K562 (cell line): ENCODE measurements around the gene PCARE. TPM values are rescaled to one million over a fixed set of nuclear protein-coding genes. Genes with fewer than 3 reads are reported as not detected.

Experiments
- ATAC-seq: fragments of 200-7000 bp; cut with Tn5 transposase; 3 replicates; pipeline ENCODE4 v1.9.1; 2020; ENCODE audit warnings: moderate library complexity
- BruUV-seq: library from RNA; stranded (reverse); fragments of 400-500 nt; replicated peaks from 2 replicates; lab custom pipeline; 2021; lab: Mats Ljungman, UMichigan
- CTCF ChIA-PET: fragments of 300-600 bp; formaldehyde crosslinking; extraction: SDS; loops from one replicate; lab custom pipeline; 2021; ENCODE audit warnings: low intra/inter-chr PET ratio; lab: Yijun Ruan, JAX
- POLR2A ChIA-PET: fragments of 300-600, 350-650 bp; sonication (Branson Sonifier 250); formaldehyde crosslinking; extraction: SDS; loops from one replicate; lab custom pipeline; 2021; ENCODE audit warnings: antibody characterized with exemption, inconsistent platforms; lab: Yijun Ruan, JAX
- DNase-seq, 4 experiments: peaks; one replicate each; pipeline versions ENCODE4 v3.0.0 to v3.0.0-alpha.2; 2011 to 2018; ENCODE audit warnings: low spot score in 3 of 4, mixed read lengths in 3 of 4; ENCODE audit errors: extremely low read depth in 1 of 4
- FAIRE-seq: peaks from 2 replicates; lab custom pipeline; 2011; peaks lifted over from hg19 to GRCh38; lab: Jason Lieb, UNC
- H2AFZ ChIP-seq: 2 replicates; pipeline ENCODE4 v1.6.0; 2011; ENCODE audit warnings: low read depth, low read length, control low read depth, inconsistent platforms
- H3K27ac ChIP-seq: fragments of 200-600 bp; 3 replicates; pipeline ENCODE4 v1.8.0; 2011; ENCODE audit warnings: low read depth, mild to moderate bottlenecking, control low read depth, inconsistent platforms, low read length, moderate library complexity, mixed read lengths; ENCODE audit errors: extremely low read depth
- H3K27me3 ChIP-seq, 2 experiments: fragments of 300-600 bp in 1 of 2; 2 replicates in 1 of 2; 3 replicates in 1 of 2; pipeline versions ENCODE4 v1.6.0 to v1.8.0; 2011; ENCODE audit warnings: inconsistent platforms in 2 of 2, low read length in 2 of 2, mild to moderate bottlenecking in 1 of 2, mixed read lengths in 1 of 2, moderate library complexity in 1 of 2; ENCODE audit not compliant: control insufficient read depth in 2 of 2, insufficient read depth in 2 of 2
- H3K36me3 ChIP-seq: fragments of 300-600 bp; 3 replicates; pipeline ENCODE4 v1.8.0; 2011; ENCODE audit warnings: mild to moderate bottlenecking, low read length, inconsistent platforms; ENCODE audit not compliant: control insufficient read depth, insufficient read depth
- H3K4me1 ChIP-seq, 2 experiments: fragments of 200-600 bp in 1 of 2; replicated peaks in 1 of 2; 2 replicates in 1 of 2; 3 replicates in 1 of 2; pipeline versions ENCODE4 v1.5.1 to v1.8.0; 2011; ENCODE audit warnings: inconsistent platforms in 2 of 2, low read length in 2 of 2, mild to moderate bottlenecking in 1 of 2, mixed read lengths in 1 of 2, moderate library complexity in 1 of 2; ENCODE audit not compliant: control insufficient read depth in 2 of 2, insufficient read depth in 2 of 2
- H3K4me2 ChIP-seq: 2 replicates; pipeline ENCODE4 v1.6.1; 2011; ENCODE audit warnings: low read length, control low read depth, inconsistent platforms, mixed read lengths; ENCODE audit not compliant: insufficient read depth
- H3K4me3 ChIP-seq: fragments of 200-600 bp; sonication (generic), shearing (Covaris generic); 2 replicates; pipeline ENCODE4 v1.5.1; 2016; ENCODE audit warnings: control low read depth, inconsistent platforms
- H3K79me2 ChIP-seq: fragments of 200-600 bp; 3 replicates; pipeline ENCODE4 v1.8.0; 2011; ENCODE audit warnings: low read length, inconsistent platforms; ENCODE audit not compliant: control insufficient read depth, insufficient read depth
- H3K9ac ChIP-seq, 2 experiments: 2 replicates each; pipeline versions ENCODE4 v1.6.0 to v1.6.1; 2011; ENCODE audit warnings: low read depth in 2 of 2, low read length in 2 of 2, control low read depth in 1 of 2, inconsistent platforms in 1 of 2, mild to moderate bottlenecking in 1 of 2, mixed read lengths in 1 of 2; ENCODE audit not compliant: insufficient read depth in 1 of 2
- H3K9me1 ChIP-seq: one replicate; pipeline ENCODE4 v1.6.0; 2011; ENCODE audit warnings: inconsistent platforms, mild to moderate bottlenecking, low read length, moderate library complexity; ENCODE audit not compliant: control insufficient read depth, insufficient read depth
- H3K9me3 ChIP-seq: replicated peaks from 2 replicates; pipeline ENCODE4 v1.5.1; 2011; ENCODE audit warnings: low read depth, low read length, inconsistent platforms; ENCODE audit not compliant: control insufficient read depth, insufficient read depth
- H4K20me1 ChIP-seq: replicated peaks from 2 replicates; pipeline ENCODE4 v1.6.1; 2011; ENCODE audit warnings: low read length, inconsistent platforms, mixed read lengths; ENCODE audit not compliant: control insufficient read depth, insufficient read depth
- CHD2 ChIP-seq: IDR thresholded peaks from 2 replicates; pipeline ENCODE4 v1.6.1; 2011; ENCODE audit warnings: low read depth, low read length
- COPS2 ChIP-seq: fragments of 450-650 bp; conservative IDR thresholded peaks from 2 replicates; pipeline ENCODE4 v1.6.1; 2016; ENCODE audit warnings: mild to moderate bottlenecking, moderate library complexity
- ERF ChIP-seq: fragments of 450-650 bp; formaldehyde crosslinking; IDR thresholded peaks from 2 replicates; pipeline ENCODE4 v1.4.0; 2020; ENCODE audit warnings: mild to moderate bottlenecking, mixed read lengths
- GABPA ChIP-seq: fragments of 200-800 bp; sonication (Bioruptor generic); conservative IDR thresholded peaks from 2 replicates; pipeline ENCODE4 v1.6.1; 2016; ENCODE audit warnings: low read depth, missing genetic modification characterization, missing compliant biosample characterization
- HDGF ChIP-seq: fragments of 450-650 bp; IDR thresholded peaks from 2 replicates; pipeline ENCODE4 v1.6.1; 2016
- SREBF1 ChIP-seq: fragments of 150-350 bp; IDR thresholded peaks from 2 replicates; pipeline ENCODE4 v1.6.1; 2014; ENCODE audit warnings: antibody characterized with exemption, low read depth, low read length, borderline replicate concordance
- ZNF263 ChIP-seq: sonication (generic); formaldehyde crosslinking; IDR thresholded peaks from 2 replicates; pipeline ENCODE4 v1.8.0; 2022; ENCODE audit warnings: mild to moderate bottlenecking, missing genetic modification reagents, borderline replicate concordance
- ZNF436 ChIP-seq: fragments of 250-450, 450-650 bp; sonication (Bioruptor Pico); formaldehyde crosslinking; IDR thresholded peaks from 2 replicates; pipeline ENCODE4 v1.7.0; 2020; ENCODE audit warnings: mild to moderate bottlenecking
- ZSCAN29 ChIP-seq: fragments of 450-650 bp; IDR thresholded peaks from 2 replicates; pipeline ENCODE4 v1.6.1; 2017
- WGBS: fragments of 100-300 bp; shearing (Covaris generic); methylation state at CpG from one replicate; pipeline ENCODE4 v1.1.6; 2016; ENCODE audit warnings: low coverage, mixed read lengths; ENCODE audit not compliant: insufficient coverage; ENCODE audit errors: missing lambda C conversion rate; 5-methylcytosine and 5-hydroxymethylcytosine counted together
- in situ Hi-C: fragments of 300-500 bp; cut with MboI; formaldehyde crosslinking; loops from 4 replicates; pipeline ENCODE4 v1.15.0; 2018; ENCODE audit warnings: inconsistent platforms, mixed read lengths
- intact Hi-C: fragments of 100-400 bp; cut with micrococcal nuclease; formaldehyde crosslinking; loops from 2 replicates; pipeline ENCODE4 v1.14.2; 2022
- polyA plus RNA-seq, 8 experiments: library from polyadenylated mRNA; depleted of rRNA in 4 of 8; stranded (reverse) in 5 of 8; unstranded in 3 of 8; fragments of >200 nt; fragmentation: Nextera tagmentation in 2 of 8; fragmentation: Illumina TruSeq in 1 of 8; extraction: Ambion mirVana in 2 of 8; extraction: Trizol in 1 of 8; gene quantifications; 2 replicates each; pipeline versions ENCODE4 v1.2.1 to v1.2.3, GENCODE V29; 2011 to 2014; ENCODE audit warnings: inconsistent platforms in 1 of 8, missing spikeins in 1 of 8
- total RNA-seq, 7 experiments: library from RNA; depleted of rRNA in 6 of 7; stranded (reverse); fragments of >200 nt in 6 of 7; fragmentation: Illumina TruSeq in 2 of 7; extraction: Trizol in 2 of 7; gene quantifications; 2 replicates each; pipeline versions ENCODE4 v1.2.1 to v1.2.3, GENCODE V29; 2011 to 2021; ENCODE audit warnings: low replicate concordance in 1 of 7

Gene PCARE
- total and polyA plus RNA-seq, 9 of the 15 experiments (the other 6 are each of a cell fraction or from before 2014, with no cell fraction given), result not detected

DNA sequence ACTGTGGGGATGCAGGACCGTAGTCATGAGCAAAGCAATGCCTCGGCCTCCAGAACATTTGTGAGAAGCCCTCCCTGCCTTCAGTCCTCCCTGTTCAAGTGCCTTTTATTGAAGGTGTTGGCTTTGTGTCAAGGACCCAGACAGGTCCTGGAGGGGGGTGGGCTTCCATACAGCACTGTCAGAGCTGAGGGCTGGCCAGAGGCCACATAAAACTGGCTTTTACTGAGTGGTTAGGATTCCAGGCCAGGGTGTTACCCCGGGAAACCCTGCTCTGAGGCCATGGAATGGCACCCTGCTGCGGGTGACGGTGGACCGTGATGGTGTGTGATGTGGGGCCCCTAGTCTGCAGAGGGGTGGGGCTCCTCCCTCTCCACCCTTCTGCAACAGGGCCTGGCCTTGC, 51.6 kb downstream of the PCARE start:
- Histone ChIP-seq H3K4me1 (0 out of 5 replicates have a peak, but pooled peaks cover 0 to 2% of the 10 kb centered on the region in 2 experiments), H3K9me1 (peaks cover 4% of the 10 kb centered on the region), H3K9me3 (no peaks in the 10 kb centered on the region), H3K4me2 (no peak overlapping the region), H3K27ac (no peak overlapping the region), H2AFZ (no peak overlapping the region), H3K36me3 (no peaks in the 10 kb centered on the region), H3K27me3 (peaks cover 23 to 81% of the 10 kb centered on the region in 2 experiments), H3K79me2 (no peaks in the 10 kb centered on the region), H3K4me3 (no peak overlapping the region), H4K20me1 (peaks cover 16% of the 10 kb centered on the region; the same call in 1 of the 2 replicates), H3K9ac (no peak overlapping the region; a peak in 1 of 4 replicates)
- intact Hi-C loops, result no loop called here
- no TSS peak for BruUV-seq
- WGBS, result 0% methylated on average over 4 of the region's 6 CpGs
- no peak for TF ChIP-seq CHD2
- TF ChIP-seq ZNF436 (CRISPR knock-in tag), result no peak
- TF ChIP-seq HDGF, result no peak
- no peak for TF ChIP-seq COPS2
- no peak for TF ChIP-seq ERF (CRISPR knock-in tag)
- TF ChIP-seq ZSCAN29, result no peak
- peak; percentile 38; the same call in 1 of the 2 replicates for TF ChIP-seq ZNF263 (CRISPR knock-in tag)
- no peak for TF ChIP-seq SREBF1
- no peak for TF ChIP-seq GABPA (tag)
- ATAC-seq (no peak), DNase-seq (no peak), FAIRE-seq (no peak)
- in situ Hi-C loops, result no loop called here
- CTCF ChIA-PET, result no interaction called here
- POLR2A ChIA-PET, result no interaction called here
